Measurements from ENCODE around the gene PCSK5.

The PCSK5 gene

GRCh38 chr9:76357555-76357954 lies 467.1 kb downstream of the PCSK5 start:
- peaks cover 2 to 24% of the 10 kb centered on the region in 2 experiments for H3K27me3 ChIP-seq (ENCODE audit: control insufficient read depth in 1 of 2, insufficient read depth in 1 of 2, low read length in 2 of 2)
- no peak overlapping the region for H3K27ac ChIP-seq (ENCODE audit: low read length, poor library complexity, severe bottlenecking)
- no peak overlapping the region for H4K91ac ChIP-seq (ENCODE audit: low read length)
- H3K9me3 ChIP-seq (ENCODE audit: control insufficient read depth, low read length) = no peaks in the 10 kb centered on the region
- no peak overlapping the region for H4K8ac ChIP-seq (ENCODE audit: low read length)
- H3K9ac ChIP-seq (ENCODE audit: low read length) = no peak overlapping the region
- DNase-seq = no peak
- H3K18ac ChIP-seq (ENCODE audit: low read depth in 1 of 2, low read length in 2 of 2) = no peak overlapping the region
- no peak overlapping the region for H3K23ac ChIP-seq (ENCODE audit: low read length in 2 of 2)
- no peak overlapping the region for H3K14ac ChIP-seq (ENCODE audit: low read length in 2 of 2)
- H3K79me1 ChIP-seq (replicated peaks; ENCODE audit: low read length, poor library complexity, severe bottlenecking) = no peaks in the 10 kb centered on the region
- WGBS = 81% methylated on average over 1 of the region's 1 CpG
- H2BK15ac ChIP-seq (ENCODE audit: low read depth, poor library complexity, severe bottlenecking) = no peak overlapping the region
- H2AK5ac ChIP-seq (ENCODE audit: low read length, severe bottlenecking) = no peak overlapping the region
- H2BK120ac ChIP-seq (ENCODE audit: low read depth, low read length) = no peak overlapping the region
- no peak overlapping the region for H3K4me3 ChIP-seq (ENCODE audit: insufficient read depth in 1 of 2, low read depth in 1 of 2, low read length in 2 of 2)
- no peak overlapping the region for H2AFZ ChIP-seq (ENCODE audit: low read depth, low read length)
- H3K4ac ChIP-seq (ENCODE audit: low read depth in 1 of 2, low read length in 2 of 2) = no peak overlapping the region
- no peak overlapping the region for H2BK12ac ChIP-seq (ENCODE audit: low read length in 2 of 2)
- H2BK5ac ChIP-seq (ENCODE audit: low read depth, low read length, poor library complexity, severe bottlenecking) = no peak overlapping the region
- H3K4me2 ChIP-seq (ENCODE audit: low read length, poor library complexity, severe bottlenecking) = no peak overlapping the region
- no peaks in the 10 kb centered on the region for H3K36me3 ChIP-seq (ENCODE audit: control insufficient read depth in 1 of 2, insufficient read depth in 2 of 2, low read depth in 1 of 2, low read length in 2 of 2)
- H3K4me1 ChIP-seq (ENCODE audit: control insufficient read depth, insufficient read depth, low read depth, low read length) = peaks cover 2% of the 10 kb centered on the region

- no peak overlapping the region for H3K4me3 ChIP-seq (ENCODE audit: insufficient read depth in 1 of 2, low read depth in 1 of 2, low read length in 2 of 2)
- no peaks in the 10 kb centered on the region for H3K79me1 ChIP-seq (replicated peaks; ENCODE audit: low read length, poor library complexity, severe bottlenecking)
- no peak overlapping the region for H3K14ac ChIP-seq (ENCODE audit: low read length in 2 of 2)
- H3K4ac ChIP-seq (ENCODE audit: low read depth in 1 of 2, low read length in 2 of 2) = no peak overlapping the region
- no peak overlapping the region for H3K23ac ChIP-seq (ENCODE audit: low read length in 2 of 2)
- no peak overlapping the region for H3K9ac ChIP-seq (ENCODE audit: low read length)
- H4K8ac ChIP-seq (ENCODE audit: low read length) = peak overlapping the region; percentile 31
- H2BK15ac ChIP-seq (ENCODE audit: low read depth, poor library complexity, severe bottlenecking) = no peak overlapping the region
- no peak overlapping the region for H2AFZ ChIP-seq (ENCODE audit: low read depth, low read length)
- no peaks in the 10 kb centered on the region for H3K36me3 ChIP-seq (ENCODE audit: control insufficient read depth in 1 of 2, insufficient read depth in 2 of 2, low read depth in 1 of 2, low read length in 2 of 2)
- no peak overlapping the region for H2BK5ac ChIP-seq (ENCODE audit: low read depth, low read length, poor library complexity, severe bottlenecking)
- no peak overlapping the region for H3K27ac ChIP-seq (ENCODE audit: low read length, poor library complexity, severe bottlenecking)
- no peak overlapping the region for H2AK5ac ChIP-seq (ENCODE audit: low read length, severe bottlenecking)
- H4K91ac ChIP-seq (ENCODE audit: low read length) = peak overlapping the region; percentile 8
- no peak for DNase-seq
- H3K4me1 ChIP-seq (ENCODE audit: control insufficient read depth, insufficient read depth, low read depth, low read length) = peaks cover 2% of the 10 kb centered on the region
- H3K18ac ChIP-seq (ENCODE audit: low read depth in 1 of 2, low read length in 2 of 2) = no peak overlapping the region
- H3K27me3 ChIP-seq (ENCODE audit: control insufficient read depth in 1 of 2, insufficient read depth in 1 of 2, low read length in 2 of 2) = peaks cover 2 to 24% of the 10 kb centered on the region in 2 experiments
- WGBS = 100% methylated on average over 2 of the region's 10 CpGs
- no peak overlapping the region for H2BK12ac ChIP-seq (ENCODE audit: low read length in 2 of 2)
- no peak overlapping the region for H2BK120ac ChIP-seq (ENCODE audit: low read depth, low read length)
- no peaks in the 10 kb centered on the region for H3K9me3 ChIP-seq (ENCODE audit: control insufficient read depth, low read length)
- no peak overlapping the region for H3K4me2 ChIP-seq (ENCODE audit: low read length, poor library complexity, severe bottlenecking)
Measured at GRCh38 chr9:76358628-76359280, 468.3 kb downstream of the PCSK5 start.

- Histone ChIP-seq H2BK5ac (ENCODE audit: low read depth, low read length, poor library complexity, severe bottlenecking) (no peak overlapping the region), H2BK15ac (ENCODE audit: low read depth, poor library complexity, severe bottlenecking) (no peak overlapping the region), H3K4me3 (ENCODE audit: insufficient read depth in 1 of 2, low read depth in 1 of 2, low read length in 2 of 2) (no peak overlapping the region), H3K9ac (ENCODE audit: low read length) (no peak overlapping the region), H2AK5ac (ENCODE audit: low read length, severe bottlenecking) (no peak overlapping the region), H3K79me1 (replicated peaks; ENCODE audit: low read length, poor library complexity, severe bottlenecking) (no peaks in the 10 kb centered on the region), H3K27ac (ENCODE audit: low read length, poor library complexity, severe bottlenecking) (no peak overlapping the region), H3K18ac (ENCODE audit: low read depth in 1 of 2, low read length in 2 of 2) (no peak overlapping the region), H3K4me1 (ENCODE audit: control insufficient read depth, insufficient read depth, low read depth, low read length) (no peaks in the 10 kb centered on the region), H3K23ac (ENCODE audit: low read length in 2 of 2) (no peak overlapping the region), H2BK12ac (ENCODE audit: low read length in 2 of 2) (no peak overlapping the region), H3K9me3 (ENCODE audit: control insufficient read depth, low read length) (no peaks in the 10 kb centered on the region), H3K27me3 (ENCODE audit: control insufficient read depth in 1 of 2, insufficient read depth in 1 of 2, low read length in 2 of 2) (peaks cover 2 to 18% of the 10 kb centered on the region in 2 experiments), H3K36me3 (ENCODE audit: control insufficient read depth in 1 of 2, insufficient read depth in 2 of 2, low read depth in 1 of 2, low read length in 2 of 2) (no peaks in the 10 kb centered on the region), H2AFZ (ENCODE audit: low read depth, low read length) (no peak overlapping the region), H3K4me2 (ENCODE audit: low read length, poor library complexity, severe bottlenecking) (no peak overlapping the region), H4K8ac (ENCODE audit: low read length) (no peak overlapping the region), H2BK120ac (ENCODE audit: low read depth, low read length) (no peak overlapping the region), H3K14ac (ENCODE audit: low read length in 2 of 2) (no peak overlapping the region), H4K91ac (ENCODE audit: low read length) (no peak overlapping the region), H3K4ac (ENCODE audit: low read depth in 1 of 2, low read length in 2 of 2) (no peak overlapping the region)
- 96% methylated on average over 4 of the region's 4 CpGs for WGBS
- no peak for DNase-seq
Measured at GRCh38 chr9:76359365-76359764, 468.9 kb downstream of the PCSK5 start.

- H2AFZ ChIP-seq (ENCODE audit: low read depth, low read length) = no peak overlapping the region
- H3K36me3 ChIP-seq (ENCODE audit: control insufficient read depth in 1 of 2, insufficient read depth in 2 of 2, low read depth in 1 of 2, low read length in 2 of 2) = no peaks in the 10 kb centered on the region
- no peak overlapping the region for H3K4ac ChIP-seq (ENCODE audit: low read depth in 1 of 2, low read length in 2 of 2)
- no peaks in the 10 kb centered on the region for H3K79me1 ChIP-seq (replicated peaks; ENCODE audit: low read length, poor library complexity, severe bottlenecking)
- peaks cover 2 to 16% of the 10 kb centered on the region in 2 experiments for H3K27me3 ChIP-seq (ENCODE audit: control insufficient read depth in 1 of 2, insufficient read depth in 1 of 2, low read length in 2 of 2)
- H2BK5ac ChIP-seq (ENCODE audit: low read depth, low read length, poor library complexity, severe bottlenecking) = no peak overlapping the region
- WGBS = 96% methylated on average over 2 of the region's 2 CpGs
- no peak overlapping the region for H3K14ac ChIP-seq (ENCODE audit: low read length in 2 of 2)
- no peak overlapping the region for H3K18ac ChIP-seq (ENCODE audit: low read depth in 1 of 2, low read length in 2 of 2)
- no peaks in the 10 kb centered on the region for H3K9me3 ChIP-seq (ENCODE audit: control insufficient read depth, low read length)
- H3K4me1 ChIP-seq (ENCODE audit: control insufficient read depth, insufficient read depth, low read depth, low read length) = no peaks in the 10 kb centered on the region
- H2BK120ac ChIP-seq (ENCODE audit: low read depth, low read length) = no peak overlapping the region
- H2BK15ac ChIP-seq (ENCODE audit: low read depth, poor library complexity, severe bottlenecking) = no peak overlapping the region
- no peak overlapping the region for H3K23ac ChIP-seq (ENCODE audit: low read length in 2 of 2)
- H3K4me2 ChIP-seq (ENCODE audit: low read length, poor library complexity, severe bottlenecking) = no peak overlapping the region
- no peak overlapping the region for H4K91ac ChIP-seq (ENCODE audit: low read length)
- no peak overlapping the region for H4K8ac ChIP-seq (ENCODE audit: low read length)
- H3K27ac ChIP-seq (ENCODE audit: low read length, poor library complexity, severe bottlenecking) = no peak overlapping the region
- no peak overlapping the region for H3K4me3 ChIP-seq (ENCODE audit: insufficient read depth in 1 of 2, low read depth in 1 of 2, low read length in 2 of 2)
- H2BK12ac ChIP-seq (ENCODE audit: low read length in 2 of 2) = no peak overlapping the region
- H3K9ac ChIP-seq (ENCODE audit: low read length) = no peak overlapping the region
- DNase-seq = no peak
- H2AK5ac ChIP-seq (ENCODE audit: low read length, severe bottlenecking) = no peak overlapping the region
Measured at GRCh38 chr9:76359766-76360165, 469.3 kb downstream of the PCSK5 start.
